HG03095 (cell line): ENCODE results near the gene ASB13.

Experiments used
- ATAC-seq: cut with Tn5 transposase; IDR thresholded peaks from one replicate; pipeline ENCODE4 v1.9.1; 2021; ENCODE audit warnings: moderate library complexity; ENCODE audit not compliant: unreplicated experiment

Gene ASB13

DNA sequence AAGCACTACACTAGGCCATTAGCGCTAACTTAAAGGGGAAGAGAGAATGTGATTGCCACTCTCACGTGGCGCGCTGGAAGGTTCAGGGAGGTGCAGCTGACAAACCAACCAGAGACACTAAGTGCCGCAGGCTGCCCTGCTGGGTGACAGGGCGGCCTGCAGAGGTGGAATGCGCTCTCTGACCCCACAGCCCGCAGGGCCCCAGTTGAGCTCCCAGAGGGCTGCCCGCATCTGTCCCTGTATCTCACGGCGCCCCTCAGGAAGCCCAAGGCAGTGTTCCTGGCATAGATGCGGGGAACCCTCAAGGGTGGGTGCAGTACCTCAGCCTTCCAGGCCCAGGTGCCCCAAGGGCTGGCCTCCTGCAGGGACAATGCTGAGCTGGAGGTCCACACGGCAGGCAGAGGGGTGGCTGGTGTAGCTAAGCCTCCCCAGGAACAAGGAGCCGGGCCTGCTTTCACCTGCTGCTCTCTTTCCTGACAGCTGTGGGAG is 75.0 kb downstream of the ASB13 start:
- no peak for ATAC-seq

DNA sequence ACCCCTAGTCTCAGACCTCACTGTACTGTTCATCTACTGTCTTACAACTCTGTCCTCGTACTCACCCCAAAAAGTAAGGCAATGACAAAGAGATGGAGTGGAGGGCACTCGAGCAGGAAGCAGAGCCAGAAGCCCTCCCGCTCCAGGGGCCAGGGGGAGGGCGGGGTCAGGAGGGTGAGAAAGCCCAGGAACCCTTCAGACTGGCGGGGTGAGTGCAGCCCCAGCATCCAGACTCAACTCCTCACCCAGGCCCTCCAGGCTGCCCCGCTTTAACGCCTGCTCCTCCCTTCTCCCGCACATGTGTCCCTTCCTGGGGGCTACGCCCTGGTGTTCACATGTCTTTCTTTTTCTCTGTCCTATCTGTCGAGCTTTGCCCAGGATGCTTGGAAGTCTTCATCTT is 75.6 kb downstream of the ASB13 start:
- ATAC-seq: no peak

DNA sequence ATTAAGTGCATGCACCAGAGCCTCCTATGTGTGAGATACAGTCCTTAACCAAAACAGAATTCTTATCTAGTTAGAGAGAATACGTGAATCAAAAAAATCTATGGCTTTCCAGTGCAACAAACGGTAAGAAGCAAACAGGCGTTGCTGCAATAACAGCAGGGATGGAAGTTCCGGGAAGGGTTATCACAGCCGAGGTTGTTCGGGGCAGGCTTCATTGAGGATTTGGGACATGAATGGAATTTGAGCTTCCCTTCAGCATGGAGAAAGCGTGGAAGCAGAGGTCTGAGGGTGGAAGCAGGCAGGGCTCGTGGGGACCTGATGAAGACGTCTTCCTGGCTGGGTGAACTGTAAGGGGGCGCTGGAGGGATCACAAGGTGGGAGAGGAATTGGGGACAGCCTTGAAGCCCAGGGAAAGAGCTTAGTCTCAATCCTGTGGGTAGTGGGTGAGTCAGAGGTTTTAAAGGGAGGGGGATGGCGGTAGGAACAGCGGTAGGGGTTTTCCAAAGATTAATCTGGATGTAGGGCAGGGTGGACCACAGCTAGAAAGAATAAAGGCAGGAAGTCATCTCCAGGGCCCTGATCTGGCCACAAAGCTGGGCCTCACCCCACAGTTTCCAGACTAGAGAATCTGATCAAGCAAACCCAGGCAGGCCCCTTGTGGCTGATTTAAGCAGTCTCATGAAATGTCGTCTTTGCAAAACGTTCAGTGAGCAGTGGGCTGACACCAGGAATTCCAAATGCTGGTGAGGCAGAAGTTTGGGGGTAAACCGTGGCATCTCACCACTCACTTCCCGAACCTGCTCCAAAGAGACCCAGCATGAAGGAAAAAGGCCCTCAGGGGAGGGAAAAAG is 76.5 kb downstream of the ASB13 start:
- ATAC-seq: no peak

DNA sequence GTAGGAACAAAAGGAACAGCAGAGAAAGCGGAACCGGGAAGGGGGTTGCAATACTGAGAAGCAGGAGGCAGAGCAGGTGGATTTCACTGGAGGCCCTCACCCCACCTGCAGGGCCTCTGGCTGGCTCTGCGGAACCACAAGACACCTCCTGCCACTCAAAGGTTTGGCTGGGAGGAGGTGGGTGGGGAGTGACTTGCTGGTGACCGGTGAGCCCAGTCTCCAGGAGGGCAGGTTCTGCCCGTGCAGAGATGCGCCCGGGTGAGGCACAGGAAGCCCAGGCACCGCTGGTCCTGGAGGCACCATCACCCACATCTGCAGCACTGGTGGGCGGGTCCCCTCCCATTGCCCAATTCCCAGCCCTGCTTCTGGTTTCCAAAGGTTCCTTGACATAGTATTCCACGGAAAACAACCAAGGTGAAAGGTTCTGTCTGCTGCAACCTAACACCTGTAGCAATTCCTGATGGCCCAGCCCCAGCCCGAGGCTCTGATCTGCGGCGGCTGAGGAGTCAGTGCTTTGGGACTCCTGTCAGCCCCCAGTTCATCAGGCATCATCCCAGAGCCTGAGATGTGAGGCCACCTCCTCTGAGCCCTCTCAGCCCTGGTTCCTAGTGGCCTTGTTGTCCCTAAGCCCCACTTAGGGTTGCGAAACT is 77.3 kb downstream of the ASB13 start:
- ATAC-seq: no peak
